LNCAP (cell line): ENCODE measurements around the gene PDZK1.

ENCODE experiments used
- TF ChIP-seq, protein P1 (sequence below): fragments of 450-650 bp; IDR thresholded peaks from 2 replicates; pipeline ENCODE4 v1.5.1; 2017; ENCODE audit warnings: mild to moderate bottlenecking

The PDZK1 gene

DNA sequence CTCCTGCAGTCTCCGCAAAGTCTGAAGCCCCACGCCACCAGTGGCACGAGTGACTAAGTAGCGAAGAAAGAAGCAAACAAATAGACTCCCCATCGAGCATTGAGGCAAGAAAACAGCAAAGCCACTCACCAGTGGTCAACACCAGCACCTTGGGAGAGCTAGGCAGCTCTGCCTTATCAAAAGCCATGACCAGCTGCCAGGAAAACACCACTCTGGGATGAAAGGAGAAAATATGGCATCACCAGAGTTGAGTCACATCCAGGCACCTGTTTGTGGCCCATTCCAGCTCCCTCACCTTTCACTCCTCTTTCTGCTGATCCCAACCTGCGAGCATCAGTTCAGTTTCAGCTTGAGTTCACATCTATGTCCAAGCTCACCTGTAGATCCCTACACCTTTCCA lies 17.2 kb downstream of the PDZK1 start:
- TF ChIP-seq, protein P1, sequence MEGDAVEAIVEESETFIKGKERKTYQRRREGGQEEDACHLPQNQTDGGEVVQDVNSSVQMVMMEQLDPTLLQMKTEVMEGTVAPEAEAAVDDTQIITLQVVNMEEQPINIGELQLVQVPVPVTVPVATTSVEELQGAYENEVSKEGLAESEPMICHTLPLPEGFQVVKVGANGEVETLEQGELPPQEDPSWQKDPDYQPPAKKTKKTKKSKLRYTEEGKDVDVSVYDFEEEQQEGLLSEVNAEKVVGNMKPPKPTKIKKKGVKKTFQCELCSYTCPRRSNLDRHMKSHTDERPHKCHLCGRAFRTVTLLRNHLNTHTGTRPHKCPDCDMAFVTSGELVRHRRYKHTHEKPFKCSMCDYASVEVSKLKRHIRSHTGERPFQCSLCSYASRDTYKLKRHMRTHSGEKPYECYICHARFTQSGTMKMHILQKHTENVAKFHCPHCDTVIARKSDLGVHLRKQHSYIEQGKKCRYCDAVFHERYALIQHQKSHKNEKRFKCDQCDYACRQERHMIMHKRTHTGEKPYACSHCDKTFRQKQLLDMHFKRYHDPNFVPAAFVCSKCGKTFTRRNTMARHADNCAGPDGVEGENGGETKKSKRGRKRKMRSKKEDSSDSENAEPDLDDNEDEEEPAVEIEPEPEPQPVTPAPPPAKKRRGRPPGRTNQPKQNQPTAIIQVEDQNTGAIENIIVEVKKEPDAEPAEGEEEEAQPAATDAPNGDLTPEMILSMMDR, result no peak

DNA sequence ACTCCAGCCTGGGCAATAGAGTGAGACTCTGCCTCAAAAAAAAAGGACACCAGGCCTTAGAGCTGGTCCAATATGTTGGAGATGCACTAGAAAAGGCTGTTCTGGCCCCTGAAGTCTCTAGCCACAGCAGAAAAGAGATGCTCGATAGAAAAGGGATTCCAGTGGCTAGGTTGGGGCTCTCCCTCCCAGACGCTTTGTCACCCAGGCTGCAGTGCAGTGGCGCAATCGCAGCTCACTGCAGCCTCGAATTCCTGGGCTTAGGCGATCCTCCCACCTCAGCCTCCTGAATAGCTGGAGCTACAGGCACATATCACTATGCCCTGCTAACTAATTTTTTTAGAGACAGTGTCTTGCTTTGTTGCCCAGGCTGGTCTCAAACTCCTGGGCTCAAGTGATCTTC lies 18.2 kb downstream of the PDZK1 start:
- TF ChIP-seq, protein P1, result no peak

DNA sequence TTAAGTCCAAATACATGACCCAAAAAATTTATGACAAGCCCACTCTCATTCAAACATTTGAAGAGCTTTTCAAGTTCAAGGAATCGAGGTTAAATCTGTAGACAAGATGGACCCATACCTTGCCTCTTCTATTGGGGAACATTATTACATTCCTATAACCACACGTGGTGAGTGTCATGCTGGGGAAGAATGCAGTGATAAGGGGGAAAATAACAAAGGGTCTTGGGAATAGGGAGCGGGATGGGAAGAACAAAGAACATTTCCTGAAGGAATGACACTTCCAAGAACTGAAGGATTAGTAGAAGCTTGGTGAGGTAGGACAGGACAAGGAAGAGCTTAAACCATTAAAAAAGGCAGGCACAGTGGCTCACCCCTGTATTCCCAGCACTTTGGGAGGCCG lies 18.8 kb downstream of the PDZK1 start:
- TF ChIP-seq, protein P1, result no peak
